A673 (cell line): ENCODE results near the gene CHD2. TPM values are rescaled to one million over a fixed set of nuclear protein-coding genes. Genes with fewer than 3 reads are reported as not detected.

Source experiments
- BruUV-seq: library from RNA; stranded (reverse); fragments of 400-500 nt; replicated peaks from 2 replicates; lab custom pipeline; 2021; lab: Mats Ljungman, UMichigan
- CTCF ChIA-PET: fragments of 300-600 bp; sonication (Branson Sonifier 250); formaldehyde crosslinking; loops from one replicate; lab custom pipeline; 2022; ENCODE audit warnings: antibody characterized with exemption; lab: Charles Lee
- POLR2A ChIA-PET: fragments of 300-600 bp; sonication (Branson Sonifier 250); formaldehyde crosslinking; loops from one replicate; lab custom pipeline; 2022; ENCODE audit warnings: antibody characterized with exemption; ENCODE audit not compliant: low non-redundant PET; lab: Charles Lee
- DNase-seq: peaks from one replicate; pipeline ENCODE4 v3.0.0-alpha.2; 2015; ENCODE audit warnings: low spot score
- H3K27ac ChIP-seq: fragments of 200-600 bp; sonication (generic); 2 replicates; pipeline ENCODE4 v1.5.1; 2016; ENCODE audit warnings: mixed run types, low read depth, mild to moderate bottlenecking, mixed read lengths, antibody characterized with exemption, low read length; ENCODE audit not compliant: poor library complexity, severe bottlenecking
- H3K27me3 ChIP-seq: fragments of 200-600 bp; sonication (generic); replicated peaks from 2 replicates; pipeline ENCODE4 v1.6.1; 2017; ENCODE audit warnings: mixed run types, low read depth, mild to moderate bottlenecking, mixed read lengths, antibody characterized with exemption, low read length; ENCODE audit not compliant: insufficient read depth, poor library complexity
- H3K36me3 ChIP-seq: fragments of 200-600 bp; sonication (generic); 2 replicates; pipeline ENCODE4 v1.6.1; 2016; ENCODE audit warnings: mixed run types, mild to moderate bottlenecking, mixed read lengths, antibody characterized with exemption, low read length; ENCODE audit not compliant: insufficient read depth, poor library complexity, severe bottlenecking
- H3K4me1 ChIP-seq: fragments of 200-600 bp; sonication (generic); 2 replicates; pipeline ENCODE4 v1.6.1; 2017; ENCODE audit warnings: mixed run types, mild to moderate bottlenecking, mixed read lengths, antibody characterized with exemption, low read length; ENCODE audit not compliant: insufficient read depth, poor library complexity, severe bottlenecking
- H3K4me3 ChIP-seq: fragments of 200-600 bp; sonication (generic); 2 replicates; pipeline ENCODE4 v1.5.1; 2016; ENCODE audit warnings: low read depth, mixed run types, mild to moderate bottlenecking, mixed read lengths, low read length; ENCODE audit not compliant: poor library complexity, severe bottlenecking
- H3K9me3 ChIP-seq: fragments of 200-600 bp; sonication (generic); 2 replicates; pipeline ENCODE4 v1.6.1; 2016; ENCODE audit warnings: mixed run types, low read depth, mild to moderate bottlenecking, mixed read lengths, antibody characterized with exemption, low read length; ENCODE audit not compliant: poor library complexity, severe bottlenecking
- EZH2 ChIP-seq: fragments of 200-600 bp; sonication (generic); IDR thresholded peaks from 2 replicates; pipeline ENCODE4 v1.6.1; 2017; ENCODE audit warnings: borderline replicate concordance, low read depth, mild to moderate bottlenecking, mixed read lengths, antibody characterized with exemption, low read length; ENCODE audit not compliant: poor library complexity, severe bottlenecking
- intact Hi-C: fragments of 100-400 bp; cut with micrococcal nuclease; formaldehyde crosslinking; loops from one replicate; pipeline ENCODE4 v1.10.0; 2022; ENCODE audit not compliant: unreplicated experiment
- total RNA-seq: library from RNA; stranded (reverse); gene quantifications from 2 replicates; pipeline ENCODE4 v1.2.3, GENCODE V29; 2021
- TF ChIP-seq, protein P1 (sequence below): fragments of 300-800, 200-600 bp; sonication (generic); conservative IDR thresholded peaks from 2 replicates; pipeline ENCODE4 v1.5.1; 2017; ENCODE audit warnings: low read depth, mild to moderate bottlenecking, antibody characterized with exemption, low read length, moderate library complexity, mixed read lengths

Gene CHD2
- total RNA-seq, 1 experiment from 2014 or later = 75.7 TPM

- no peak overlapping the region for H3K27ac ChIP-seq
- no peak for TF ChIP-seq EZH2
- TF ChIP-seq, protein P1, sequence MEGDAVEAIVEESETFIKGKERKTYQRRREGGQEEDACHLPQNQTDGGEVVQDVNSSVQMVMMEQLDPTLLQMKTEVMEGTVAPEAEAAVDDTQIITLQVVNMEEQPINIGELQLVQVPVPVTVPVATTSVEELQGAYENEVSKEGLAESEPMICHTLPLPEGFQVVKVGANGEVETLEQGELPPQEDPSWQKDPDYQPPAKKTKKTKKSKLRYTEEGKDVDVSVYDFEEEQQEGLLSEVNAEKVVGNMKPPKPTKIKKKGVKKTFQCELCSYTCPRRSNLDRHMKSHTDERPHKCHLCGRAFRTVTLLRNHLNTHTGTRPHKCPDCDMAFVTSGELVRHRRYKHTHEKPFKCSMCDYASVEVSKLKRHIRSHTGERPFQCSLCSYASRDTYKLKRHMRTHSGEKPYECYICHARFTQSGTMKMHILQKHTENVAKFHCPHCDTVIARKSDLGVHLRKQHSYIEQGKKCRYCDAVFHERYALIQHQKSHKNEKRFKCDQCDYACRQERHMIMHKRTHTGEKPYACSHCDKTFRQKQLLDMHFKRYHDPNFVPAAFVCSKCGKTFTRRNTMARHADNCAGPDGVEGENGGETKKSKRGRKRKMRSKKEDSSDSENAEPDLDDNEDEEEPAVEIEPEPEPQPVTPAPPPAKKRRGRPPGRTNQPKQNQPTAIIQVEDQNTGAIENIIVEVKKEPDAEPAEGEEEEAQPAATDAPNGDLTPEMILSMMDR = no peak
- no peaks in the 10 kb centered on the region for H3K36me3 ChIP-seq
- H3K4me1 ChIP-seq = peaks cover 27% of the 10 kb centered on the region
- no peak overlapping the region for H3K4me3 ChIP-seq
- CTCF ChIA-PET = no interaction called here
- POLR2A ChIA-PET = no interaction called here
- no peaks in the 10 kb centered on the region for H3K27me3 ChIP-seq
- BruUV-seq = no TSS peak
- intact Hi-C loops = no loop called here
- DNase-seq = no peak
- H3K9me3 ChIP-seq = no peaks in the 10 kb centered on the region
Observed at GRCh38 chr15:93063262-93063671, 163.1 kb downstream of the CHD2 start.

DNA sequence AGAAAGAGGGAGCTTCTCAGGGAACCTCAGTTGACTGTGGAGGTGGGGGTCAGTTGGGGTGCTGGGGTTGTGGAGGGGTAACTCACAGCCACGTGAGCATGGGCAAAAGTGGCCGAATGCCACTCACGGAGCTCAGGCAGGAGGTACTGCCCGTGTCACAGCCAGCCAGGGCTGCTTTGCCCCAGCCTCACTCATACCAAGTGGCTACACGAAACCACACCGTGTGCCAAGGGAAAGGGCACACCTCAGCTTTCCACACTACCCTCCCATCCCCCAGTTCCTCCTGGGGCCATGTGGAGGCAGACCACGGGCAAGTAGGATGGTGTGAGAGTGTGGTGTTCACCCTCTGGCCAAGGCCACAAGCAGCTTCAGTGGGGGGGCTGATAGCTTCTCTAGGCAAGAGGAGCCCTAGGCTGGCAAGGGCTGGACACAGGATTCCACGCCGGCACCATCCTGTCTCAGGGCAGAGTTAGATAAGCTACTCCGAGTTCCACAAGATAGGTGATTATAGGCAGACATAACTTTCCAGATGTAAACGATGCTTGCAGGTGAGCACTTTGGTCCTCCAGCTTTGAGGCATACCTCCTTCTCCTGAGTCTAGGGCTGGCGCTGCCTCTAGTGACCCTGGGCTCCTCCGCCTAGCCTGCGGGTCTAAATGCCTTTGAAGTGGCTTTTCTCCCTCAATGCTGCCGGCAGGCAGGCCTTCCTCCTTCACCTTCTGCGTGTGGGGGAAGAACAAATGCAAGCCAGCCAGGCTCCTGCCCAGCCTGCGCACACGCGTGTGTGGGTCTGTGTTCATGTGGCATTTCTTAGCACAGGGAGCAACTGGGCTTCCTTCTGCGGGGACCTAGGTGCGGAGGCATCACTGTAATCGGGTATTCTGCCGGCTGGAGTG, 163.9 kb downstream of the CHD2 start:
- POLR2A ChIA-PET = no interaction called here
- Histone ChIP-seq H3K27ac (no peak overlapping the region), H3K27me3 (no peaks in the 10 kb centered on the region), H3K9me3 (no peaks in the 10 kb centered on the region), H3K36me3 (no peaks in the 10 kb centered on the region), H3K4me1 (peaks cover 27% of the 10 kb centered on the region), H3K4me3 (no peak overlapping the region)
- TF ChIP-seq EZH2 = no peak
- TF ChIP-seq, protein P1 = no peak
- intact Hi-C loops = no loop called here
- no TSS peak for BruUV-seq
- CTCF ChIA-PET = no interaction called here
- DNase-seq = no peak

DNA sequence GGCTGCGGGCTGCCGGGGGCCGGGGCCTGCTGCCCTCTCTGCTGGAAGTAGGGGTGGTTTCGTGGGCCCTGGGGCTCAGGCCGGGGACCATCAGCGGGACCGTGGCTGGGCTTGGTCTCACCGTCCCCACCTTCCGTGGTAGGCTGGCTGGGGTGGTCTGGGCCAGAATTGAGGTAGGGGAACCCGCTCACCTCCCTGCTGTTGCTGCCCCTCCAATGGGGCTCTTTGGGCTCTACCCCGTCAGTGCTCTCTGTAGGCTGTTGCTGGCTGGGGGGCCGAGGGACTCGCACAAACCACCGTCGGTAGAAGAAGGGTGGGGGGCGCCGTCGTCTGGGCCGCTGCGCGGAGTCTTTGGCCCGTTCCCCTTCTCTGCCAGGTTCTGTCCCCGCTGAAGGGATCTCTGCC, 165.5 kb downstream of the CHD2 start:
- no peaks in the 10 kb centered on the region for H3K9me3 ChIP-seq
- no peak overlapping the region for H3K27ac ChIP-seq
- intact Hi-C loops = no loop called here
- CTCF ChIA-PET = no interaction called here
- H3K4me1 ChIP-seq = peaks cover 24% of the 10 kb centered on the region
- TF ChIP-seq, protein P1 = no peak
- no peak for TF ChIP-seq EZH2
- H3K36me3 ChIP-seq = no peaks in the 10 kb centered on the region
- H3K27me3 ChIP-seq = no peaks in the 10 kb centered on the region
- no TSS peak for BruUV-seq
- POLR2A ChIA-PET = interaction anchor here (0.7 kb wide), 1 partner anchor 520 kb away, joined by 7 read pairs; no protein-coding TSS in a partner anchor
- no peak overlapping the region for H3K4me3 ChIP-seq
- no peak for DNase-seq
